ENCODE data around the gene CYP2D6.

GRCh38 chr22:42177891-42178336 is 47.3 kb upstream of the CYP2D6 start:
- TF ChIP-seq POLR2A (IDR thresholded peaks at IDR 0.05; ENCODE audit: low read depth, low read length) (no peak), POLR2AphosphoS5 (IDR thresholded peaks at IDR 0.05; ENCODE audit: low read depth, low read length) (no peak)

All from GM12891 (cell line).